Adrenal gland (tissue), 12 donors: ENCODE measurements around the gene MTR. TPM values are rescaled to one million over a fixed set of nuclear protein-coding genes. Genes with fewer than 3 reads are reported as not detected.
"Not testable (repeated sequence)": the region's sequence is repeated elsewhere in the genome, so short reads cannot be mapped to it uniquely, and the experiment has no call there.

Experiments
- DNase-seq, 7 donors: peaks; one replicate each; pipeline ENCODE4 v3.0.0-alpha.2; 2019 to 2020
- H3K27ac ChIP-seq, 5 donors: fragments of 200-600 bp; sonication (generic) in 4 of 5; 1 replicate in 3 of 5; 2 replicates in 2 of 5; pipeline versions ENCODE4 v1.5.1 to v1.8.0; 2016 to 2020; ENCODE audit warnings: mild to moderate bottlenecking in 1 of 5
- H3K27me3 ChIP-seq: fragments of 200-600 bp; 2 replicates; pipeline ENCODE4 v1.8.0; 2021
- H3K36me3 ChIP-seq, 2 donors: fragments of 200-600 bp; replicated peaks in 1 of 2; 1 replicate in 1 of 2; 2 replicates in 1 of 2; pipeline versions ENCODE4 v1.5.1 to v1.8.0; 2018 to 2022
- H3K4me1 ChIP-seq, 2 donors: fragments of 200-600 bp; replicated peaks in 1 of 2; 1 replicate in 1 of 2; 2 replicates in 1 of 2; pipeline versions ENCODE4 v1.5.1 to v1.8.0; 2018 to 2021
- H3K4me3 ChIP-seq, 4 donors: fragments of 200-600 bp; sonication (generic) in 3 of 4; one replicate each; pipeline ENCODE4 v1.5.1; 2016 to 2018
- H3K9me3 ChIP-seq, 3 donors: fragments of 200-600 bp; sonication (generic) in 1 of 3; replicated peaks in 1 of 3; 1 replicate in 2 of 3; 2 replicates in 1 of 3; pipeline versions ENCODE4 v1.5.1 to v1.8.0; 2016 to 2021
- POLR2A ChIP-seq, 2 donors: fragments of 450-650 bp; IDR thresholded peaks; one replicate each; pipeline ENCODE4 v1.6.1; 2017; ENCODE audit warnings: antibody characterized with exemption in 2 of 2, mild to moderate bottlenecking in 2 of 2, moderate library complexity in 1 of 2
- WGBS, 4 donors: extraction: QIAGEN DNeasy Blood & Tissue Kit in 2 of 4; methylation state at CpG; one replicate each; pipeline versions ENCODE4 v1.1.5 to v1.1.7; 2013 to 2017; 5-methylcytosine and 5-hydroxymethylcytosine counted together
- intact Hi-C, 2 donors: fragments of 100-400 bp; cut with DNase I; formaldehyde crosslinking; loops; one replicate each; pipeline versions ENCODE4 v1.14.1 to v1.15.0; 2022 to 2023
- polyA plus RNA-seq, 3 donors: library from polyadenylated mRNA; stranded (reverse); fragments of 200-250 nt in 2 of 3; fragments of 350-450 nt in 1 of 3; fragmentation: Illumina TruSeq in 1 of 3; extraction: RNeasy Lipid Tissue Mini Kit (QIAGEN cat#74804) in 1 of 3; gene quantifications; one replicate each; pipeline ENCODE4 v1.2.3, GENCODE V29; 2013 to 2014
- total RNA-seq, 9 donors: library from RNA; depleted of rRNA in 4 of 9; stranded (reverse); fragments of >200 nt in 4 of 9; fragments of 120-200 nt in 1 of 9; fragmentation: NEBNext Ultra II Directional in 1 of 9; extraction: Animal tissue kit (Norgen Biotek cat#: 25700) in 1 of 9; gene quantifications; one replicate each; pipeline versions ENCODE4 v1.1.0 to v1.2.4, GENCODE V29; 2013 to 2023
- TF ChIP-seq, protein P1 (sequence below), 6 experiments: fragments of 450-650 bp in 4 of 6; fragments of 200-600 bp in 2 of 6; sonication (generic) in 1 of 6; IDR thresholded peaks; 1 replicate in 5 of 6; 2 replicates in 1 of 6; pipeline versions ENCODE4 v1.5.1 to v1.8.0; 2016 to 2021; ENCODE audit warnings: antibody characterized with exemption in 6 of 6, mild to moderate bottlenecking in 2 of 6, moderate library complexity in 1 of 6
- donor health status: healthy with polysubstance abuse.
- donor health status: Bipolar disorder and iron deficiency.
- donor health status: DM: yes; HTN: yes; CAD: no.
- donor health status: DM: no; HTN: no; CAD: no.
- donor health status: DM: no; HTN: no; CAD: no.
- donor health status: DM: yes; HTN: yes; CAD: no.

Gene MTR
- total and polyA plus RNA-seq, 12 donors, result 7.8 to 44.3 (median 25.1) TPM

DNA sequence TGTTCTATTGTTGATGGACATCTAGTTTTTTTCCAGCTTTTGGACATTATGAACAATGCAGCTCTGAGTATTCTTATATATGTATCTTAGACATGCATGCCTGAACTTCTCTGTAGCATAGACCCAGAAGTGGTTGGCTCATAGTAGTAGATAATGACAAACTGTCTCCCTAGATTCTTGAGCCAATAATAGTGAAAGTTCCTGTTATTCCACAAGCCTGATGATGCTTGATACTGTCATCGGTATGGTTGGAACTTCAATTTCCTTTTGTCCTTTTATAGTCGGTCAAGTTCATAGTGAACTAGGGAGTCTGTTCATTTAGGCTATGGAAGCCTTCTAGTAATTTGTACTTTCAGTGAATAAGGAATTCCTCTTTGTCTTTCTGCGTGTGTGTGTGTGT, 56.8 kb downstream of the MTR start:
- H3K36me3 ChIP-seq, result peaks cover 0 to 6% of the 10 kb centered on the region in 2 donors
- H3K4me3 ChIP-seq, result no peak overlapping the region
- peaks cover 0 to 10% of the 10 kb centered on the region in 2 donors for H3K4me1 ChIP-seq
- intact Hi-C loops, result no loop called here
- TF ChIP-seq, protein P1, sequence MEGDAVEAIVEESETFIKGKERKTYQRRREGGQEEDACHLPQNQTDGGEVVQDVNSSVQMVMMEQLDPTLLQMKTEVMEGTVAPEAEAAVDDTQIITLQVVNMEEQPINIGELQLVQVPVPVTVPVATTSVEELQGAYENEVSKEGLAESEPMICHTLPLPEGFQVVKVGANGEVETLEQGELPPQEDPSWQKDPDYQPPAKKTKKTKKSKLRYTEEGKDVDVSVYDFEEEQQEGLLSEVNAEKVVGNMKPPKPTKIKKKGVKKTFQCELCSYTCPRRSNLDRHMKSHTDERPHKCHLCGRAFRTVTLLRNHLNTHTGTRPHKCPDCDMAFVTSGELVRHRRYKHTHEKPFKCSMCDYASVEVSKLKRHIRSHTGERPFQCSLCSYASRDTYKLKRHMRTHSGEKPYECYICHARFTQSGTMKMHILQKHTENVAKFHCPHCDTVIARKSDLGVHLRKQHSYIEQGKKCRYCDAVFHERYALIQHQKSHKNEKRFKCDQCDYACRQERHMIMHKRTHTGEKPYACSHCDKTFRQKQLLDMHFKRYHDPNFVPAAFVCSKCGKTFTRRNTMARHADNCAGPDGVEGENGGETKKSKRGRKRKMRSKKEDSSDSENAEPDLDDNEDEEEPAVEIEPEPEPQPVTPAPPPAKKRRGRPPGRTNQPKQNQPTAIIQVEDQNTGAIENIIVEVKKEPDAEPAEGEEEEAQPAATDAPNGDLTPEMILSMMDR (IDR thresholded peaks at IDR 0.05), result no peak
- TF ChIP-seq POLR2A (IDR thresholded peaks at IDR 0.05), result no peak
- no peaks in the 10 kb centered on the region for H3K9me3 ChIP-seq
- DNase-seq, result no peak
- WGBS, 4 donors, result 84 to 95% (median 88%) methylated on average over 3 of the region's 3 CpGs
- H3K27ac ChIP-seq, result no peak overlapping the region
- no peaks in the 10 kb centered on the region for H3K27me3 ChIP-seq

DNA sequence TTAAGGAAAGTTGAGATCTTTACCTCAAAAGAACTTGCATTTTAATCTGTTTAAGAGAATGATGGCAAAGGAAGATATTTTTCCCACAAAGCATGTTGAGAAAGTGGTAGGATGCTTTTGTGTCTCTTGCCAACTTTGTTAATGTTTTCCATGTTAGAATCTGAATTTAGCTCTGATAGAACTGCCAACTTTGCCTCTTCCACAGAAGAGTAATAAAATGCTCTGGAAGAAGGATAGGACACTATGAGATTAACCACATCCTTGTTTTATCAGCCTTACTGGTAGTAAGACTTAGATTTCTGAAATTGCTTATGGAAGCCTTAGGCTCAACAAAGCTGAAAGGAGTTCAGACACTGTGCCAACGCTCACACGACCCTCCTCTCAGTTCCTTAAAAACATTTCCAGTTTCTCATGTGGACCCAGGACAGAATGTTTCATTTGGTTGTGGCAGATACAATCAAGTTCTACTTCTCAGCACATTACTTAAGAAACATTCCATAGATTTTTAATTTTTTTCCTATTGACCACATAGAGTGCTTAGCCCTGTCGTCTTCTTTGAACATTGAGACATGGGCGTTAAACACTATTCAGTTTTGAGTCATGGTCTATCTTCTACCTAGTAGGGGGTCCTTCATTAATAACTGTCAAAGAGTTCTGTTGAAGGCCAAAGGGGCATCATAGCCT, 59.0 kb downstream of the MTR start:
- Histone ChIP-seq H3K27ac (no peak overlapping the region), H3K4me3 (no peak overlapping the region), H3K4me1 (peaks cover 4 to 6% of the 10 kb centered on the region in 2 donors), H3K36me3 (peaks cover 0 to 6% of the 10 kb centered on the region in 2 donors), H3K9me3 (no peaks in the 10 kb centered on the region), H3K27me3 (no peaks in the 10 kb centered on the region)
- intact Hi-C loops, result no loop called here
- TF ChIP-seq POLR2A (IDR thresholded peaks at IDR 0.05), result no peak
- TF ChIP-seq, protein P1 (IDR thresholded peaks at IDR 0.05), result no peak
- WGBS, 4 donors, result 81 to 89% (median 85%) methylated on average over 4 of the region's 4 CpGs
- DNase-seq, result no peak

DNA sequence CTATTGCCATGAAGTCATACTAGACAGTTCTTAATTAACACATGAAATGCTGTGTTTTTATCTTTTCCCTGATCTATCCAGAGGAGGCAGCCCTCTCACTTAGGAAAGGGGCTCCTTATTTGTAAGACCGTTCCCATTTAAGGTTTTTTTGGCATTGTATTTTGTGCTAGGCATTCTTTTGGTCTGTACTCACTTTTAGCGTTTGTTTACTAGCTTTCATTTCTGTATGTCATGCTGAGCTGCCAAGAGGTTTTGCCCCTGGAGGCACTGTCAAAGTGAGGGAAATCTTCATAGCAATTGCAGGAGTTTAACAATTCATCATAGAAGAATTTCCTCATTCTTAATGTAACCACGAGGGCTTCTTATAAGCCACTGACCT, 59.5 kb downstream of the MTR start:
- TF ChIP-seq, protein P1 (IDR thresholded peaks at IDR 0.05), result no peak
- no peak for TF ChIP-seq POLR2A (IDR thresholded peaks at IDR 0.05)
- DNase-seq, result no peak
- 70 to 83% (median 76%) methylated on average over 3 of the region's 3 CpGs for WGBS, 4 donors
- no peak overlapping the region for H3K27ac ChIP-seq
- H3K27me3 ChIP-seq, result no peaks in the 10 kb centered on the region
- H3K9me3 ChIP-seq, result no peaks in the 10 kb centered on the region
- intact Hi-C loops, result no loop called here
- peaks cover 0 to 6% of the 10 kb centered on the region in 2 donors for H3K36me3 ChIP-seq
- no peak overlapping the region for H3K4me3 ChIP-seq
- H3K4me1 ChIP-seq, result peaks cover 5 to 6% of the 10 kb centered on the region in 2 donors

DNA sequence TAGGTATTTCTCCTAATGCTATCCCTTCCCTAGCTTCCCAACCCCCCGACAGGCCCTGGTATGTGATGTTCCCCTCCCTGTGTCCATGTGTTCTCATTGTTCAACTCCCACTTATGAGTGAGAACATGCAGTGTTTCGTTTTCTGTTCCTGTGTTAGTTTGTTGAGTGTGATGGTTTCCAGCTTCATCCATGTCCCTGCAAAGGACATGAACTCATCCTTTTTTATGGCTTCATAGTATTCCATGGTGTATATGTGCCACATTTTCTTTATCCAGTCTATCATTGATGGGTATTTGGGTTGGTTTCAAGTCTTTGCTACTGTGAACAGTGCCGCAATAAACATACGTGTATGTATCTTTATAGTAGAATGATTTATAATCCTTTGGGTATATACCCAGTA, 61.6 kb downstream of the MTR start:
- H3K4me3 ChIP-seq, H3K36me3 ChIP-seq, H3K4me1 ChIP-seq, H3K9me3 ChIP-seq, DNase-seq, intact Hi-C loops, H3K27me3 ChIP-seq, H3K27ac ChIP-seq: not testable (repeated sequence)
- WGBS, 4 donors, result 94 to 97% (median 96%) methylated on average over 4 of the region's 4 CpGs

DNA sequence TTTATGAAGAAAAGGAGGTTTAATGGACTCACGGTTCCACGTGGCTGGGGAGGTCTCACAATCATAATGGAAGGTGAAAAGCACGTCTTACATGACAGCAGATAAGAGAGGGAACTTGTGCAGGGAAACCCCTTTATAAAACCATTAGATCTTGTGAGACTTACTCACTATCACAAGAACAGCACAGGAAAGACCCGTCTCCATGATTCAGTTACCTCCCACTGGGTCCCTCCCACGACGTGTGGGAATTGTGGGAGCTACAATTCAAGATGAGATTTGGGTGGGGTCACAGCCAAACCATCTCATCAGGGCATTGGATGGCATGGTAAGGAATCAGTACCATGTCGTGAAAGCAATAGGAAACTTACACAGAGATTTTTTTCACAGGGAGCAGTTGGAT, 63.1 kb downstream of the MTR start:
- no peak for DNase-seq
- Histone ChIP-seq H3K4me1 (peaks cover 10 to 14% of the 10 kb centered on the region in 2 donors), H3K27me3 (no peaks in the 10 kb centered on the region), H3K4me3 (no peak overlapping the region), H3K27ac (no peak overlapping the region), H3K9me3 (no peaks in the 10 kb centered on the region), H3K36me3 (peaks cover 0 to 9% of the 10 kb centered on the region in 2 donors)
- 94 to 98% (median 97%) methylated on average over 7 of the region's 7 CpGs for WGBS, 4 donors
- no peak for TF ChIP-seq POLR2A (IDR thresholded peaks at IDR 0.05)
- TF ChIP-seq, protein P1 (IDR thresholded peaks at IDR 0.05), result no peak
- intact Hi-C loops, result no loop called here
